Uterus (tissue), 2 donors: Measurements from ENCODE around the gene ZCCHC2.

Experiments
- CTCF ChIP-seq, 4 experiments: fragments of 200-600 bp in 2 of 4; fragments of 450-650 bp in 2 of 4; sonication (generic) in 2 of 4; IDR thresholded peaks; one replicate each; pipeline ENCODE4 v1.5.1; 2016 to 2019; ENCODE audit warnings: antibody characterized with exemption in 4 of 4, mild to moderate bottlenecking in 2 of 4, moderate library complexity in 1 of 4
- POLR2A ChIP-seq, 2 donors: fragments of 450-650 bp; IDR thresholded peaks; one replicate each; pipeline ENCODE4 v1.6.1; 2016; ENCODE audit warnings: antibody characterized with exemption in 2 of 2, mild to moderate bottlenecking in 1 of 2, moderate library complexity in 1 of 2

GRCh38 chr18:62585274-62586150 lies 62.7 kb downstream of the ZCCHC2 start:
- TF ChIP-seq CTCF (IDR thresholded peaks at IDR 0.05) (no peak), POLR2A (IDR thresholded peaks at IDR 0.05) (no peak)
